Measurements from ENCODE around the gene IFI27L2. TPM values are rescaled to one million over a fixed set of nuclear protein-coding genes. Genes with fewer than 3 reads are reported as not detected.

The IFI27L2 gene
- total RNA-seq (2014; rRNA removed; shearing (Covaris generic)), result 51.7 and 64.5 TPM in 2 replicates
- polyA plus RNA-seq (2015; cell fraction: cytosol; rRNA removed), result 32.1 and 53.6 TPM in 2 replicates
- 10.1 and 10.5 TPM in 2 replicates for polyA plus RNA-seq (2015; cell fraction: nucleus; rRNA removed)

GRCh38 chr14:94129111-94129757, at the start of gene IFI27L2:
IFI27L2 (minus strand) TSS chr14:94129604; CDS start chr14:94129564, 40 bp downstream.
- in situ Hi-C loops (cut with HindIII; ENCODE audit: low pct_unique_long_range_greater_than_20kb, low sequenced_read_pairs), result no loop called here

GRCh38 chr14:94177806-94178205, 48.4 kb upstream of the IFI27L2 start:
- in situ Hi-C loops (cut with HindIII; ENCODE audit: low pct_unique_long_range_greater_than_20kb, low sequenced_read_pairs), result loop anchor here (25.0 kb wide), 1 partner anchor 141 kb away; the partner anchor contains the start of gene OTUB2
- DNase-seq (ENCODE audit: low read depth, low spot score), result peak; percentile 26

More at GRCh38 chr14:94129111-94129757, at the start of gene IFI27L2:
- DNase-seq (ENCODE audit: low read depth, low spot score), result peak; percentile 81

- in situ Hi-C loops (cut with HindIII; ENCODE audit: low pct_unique_long_range_greater_than_20kb, low sequenced_read_pairs), result loop anchor here (25.0 kb wide), 1 partner anchor 140 kb away; the partner anchor contains the start of gene OTUB2
- no peak for DNase-seq (ENCODE audit: low read depth, low spot score)
Measured at GRCh38 chr14:94176808-94177207, 47.4 kb upstream of the IFI27L2 start.

GRCh38 chr14:94175747-94176146, 46.3 kb upstream of the IFI27L2 start:
- in situ Hi-C loops (cut with HindIII; ENCODE audit: low pct_unique_long_range_greater_than_20kb, low sequenced_read_pairs), result loop anchor here (25.0 kb wide), 1 partner anchor 138 kb away; the partner anchor contains the start of gene OTUB2
- DNase-seq (ENCODE audit: low read depth, low spot score), result no peak

- no peak for DNase-seq (ENCODE audit: low read depth, low spot score)
- in situ Hi-C loops (cut with HindIII; ENCODE audit: low pct_unique_long_range_greater_than_20kb, low sequenced_read_pairs), result loop anchor here (25.0 kb wide), 1 partner anchor 138 kb away; the partner anchor contains the start of gene OTUB2
Measured at GRCh38 chr14:94175011-94175745, 45.8 kb upstream of the IFI27L2 start.

GRCh38 chr14:94174604-94175010, 45.2 kb upstream of the IFI27L2 start:
- no peak for DNase-seq (ENCODE audit: low read depth, low spot score)
- in situ Hi-C loops (cut with HindIII; ENCODE audit: low pct_unique_long_range_greater_than_20kb, low sequenced_read_pairs), result loop anchor here (25.0 kb wide), 1 partner anchor 137 kb away; the partner anchor contains the start of gene OTUB2

- peak; percentile 94 for DNase-seq (ENCODE audit: low read depth, low spot score)
- in situ Hi-C loops (cut with HindIII; ENCODE audit: low pct_unique_long_range_greater_than_20kb, low sequenced_read_pairs), result no loop called here
Measured at GRCh38 chr14:94173885-94174603, 44.6 kb upstream of the IFI27L2 start, which contains the start of gene PPP4R4. PPP4R4 (plus strand) TSS chr14:94174322; CDS start chr14:94174466, 144 bp downstream.

GRCh38 chr14:94173471-94173884, 44.1 kb upstream of the IFI27L2 start:
- DNase-seq (ENCODE audit: low read depth, low spot score), result no peak
- in situ Hi-C loops (cut with HindIII; ENCODE audit: low pct_unique_long_range_greater_than_20kb, low sequenced_read_pairs), result no loop called here

GRCh38 chr14:94172545-94172944, 43.1 kb upstream of the IFI27L2 start:
- in situ Hi-C loops (cut with HindIII; ENCODE audit: low pct_unique_long_range_greater_than_20kb, low sequenced_read_pairs), result no loop called here
- DNase-seq (ENCODE audit: low read depth, low spot score), result no peak

- no peak for DNase-seq (ENCODE audit: low read depth, low spot score)
- in situ Hi-C loops (cut with HindIII; ENCODE audit: low pct_unique_long_range_greater_than_20kb, low sequenced_read_pairs), result no loop called here
Measured at GRCh38 chr14:94171208-94171607, 41.8 kb upstream of the IFI27L2 start.

GRCh38 chr14:94170136-94170535, 40.7 kb upstream of the IFI27L2 start:
- in situ Hi-C loops (cut with HindIII; ENCODE audit: low pct_unique_long_range_greater_than_20kb, low sequenced_read_pairs), result no loop called here
- DNase-seq (ENCODE audit: low read depth, low spot score), result no peak

GRCh38 chr14:94165744-94166143, 36.3 kb upstream of the IFI27L2 start:
- in situ Hi-C loops (cut with HindIII; ENCODE audit: low pct_unique_long_range_greater_than_20kb, low sequenced_read_pairs), result no loop called here
- no peak for DNase-seq (ENCODE audit: low read depth, low spot score)

GRCh38 chr14:94164685-94165431, 35.5 kb upstream of the IFI27L2 start:
- in situ Hi-C loops (cut with HindIII; ENCODE audit: low pct_unique_long_range_greater_than_20kb, low sequenced_read_pairs), result no loop called here
- DNase-seq (ENCODE audit: low read depth, low spot score), result no peak

GRCh38 chr14:94163796-94164195, 34.4 kb upstream of the IFI27L2 start:
- in situ Hi-C loops (cut with HindIII; ENCODE audit: low pct_unique_long_range_greater_than_20kb, low sequenced_read_pairs), result no loop called here
- DNase-seq (ENCODE audit: low read depth, low spot score), result no peak

GRCh38 chr14:94162466-94162865, 33.1 kb upstream of the IFI27L2 start:
- DNase-seq (ENCODE audit: low read depth, low spot score), result no peak
- in situ Hi-C loops (cut with HindIII; ENCODE audit: low pct_unique_long_range_greater_than_20kb, low sequenced_read_pairs), result no loop called here

GRCh38 chr14:94161981-94162380, 32.6 kb upstream of the IFI27L2 start:
- in situ Hi-C loops (cut with HindIII; ENCODE audit: low pct_unique_long_range_greater_than_20kb, low sequenced_read_pairs), result no loop called here
- no peak for DNase-seq (ENCODE audit: low read depth, low spot score)

GRCh38 chr14:94161058-94161457, 31.7 kb upstream of the IFI27L2 start:
- in situ Hi-C loops (cut with HindIII; ENCODE audit: low pct_unique_long_range_greater_than_20kb, low sequenced_read_pairs), result no loop called here
- DNase-seq (ENCODE audit: low read depth, low spot score), result no peak

Data from SK-MEL-5 (cell line).